Frontal cortex (tissue), 4 donors: ENCODE results near the gene NHSL2. TPM values are rescaled to one million over a fixed set of nuclear protein-coding genes. Genes with fewer than 3 reads are reported as not detected.

Experiments used
- DNase-seq, 2 donors: peaks; one replicate each; pipeline ENCODE4 v3.0.0; 2012; ENCODE audit warnings: low spot score in 2 of 2
- FAIRE-seq: peaks from 2 replicates; lab custom pipeline; 2012; peaks lifted over from hg19 to GRCh38; lab: Jason Lieb, UNC
- total RNA-seq: library from RNA; depleted of rRNA; stranded (reverse); fragments of >200 nt; gene quantifications from one replicate; pipeline ENCODE4 v1.2.3, GENCODE V29; 2014
- donor health status: control.
- donor health status: control.
- donor health status: control.

The NHSL2 gene
- total RNA-seq, 1 donor from 2014 or later: 0.82 TPM

- FAIRE-seq: no peak
- no peak for DNase-seq
These were observed 184.7 kb downstream of the NHSL2 start for GRCh38 chrX:72095370-72095769.

GRCh38 chrX:72097098-72097497, 186.5 kb downstream of the NHSL2 start:
- FAIRE-seq (no peak), DNase-seq (no peak)

GRCh38 chrX:72100051-72100755, 189.6 kb downstream of the NHSL2 start:
- DNase-seq: no peak
- no peak for FAIRE-seq

GRCh38 chrX:72100824-72101351, 190.2 kb downstream of the NHSL2 start:
- DNase-seq: no peak
- no peak for FAIRE-seq

- DNase-seq (no peak), FAIRE-seq (no peak)
These were observed 191.0 kb downstream of the NHSL2 start for GRCh38 chrX:72101597-72102037.

GRCh38 chrX:72102126-72102525, 191.5 kb downstream of the NHSL2 start:
- FAIRE-seq (no peak), DNase-seq (no peak)

- FAIRE-seq (no peak), DNase-seq (no peak)
These were observed 192.1 kb downstream of the NHSL2 start for GRCh38 chrX:72102760-72103159.

- no peak for DNase-seq
These were observed 194.8 kb downstream of the NHSL2 start for GRCh38 chrX:72105436-72105835.

GRCh38 chrX:72107320-72107719, 196.7 kb downstream of the NHSL2 start:
- FAIRE-seq (no peak), DNase-seq (no peak)

More at GRCh38 chrX:72105436-72105835, 194.8 kb downstream of the NHSL2 start:
- FAIRE-seq: no peak

GRCh38 chrX:72107841-72108595, 197.4 kb downstream of the NHSL2 start:
- DNase-seq (no peak), FAIRE-seq (no peak)

GRCh38 chrX:72108666-72109065, 198.0 kb downstream of the NHSL2 start:
- no peak for DNase-seq
- FAIRE-seq: no peak

GRCh38 chrX:72110051-72110875, 199.6 kb downstream of the NHSL2 start:
- FAIRE-seq (no peak), DNase-seq (no peak)

- DNase-seq (no peak), FAIRE-seq (no peak)
These were observed 200.4 kb downstream of the NHSL2 start for GRCh38 chrX:72110876-72111708.

GRCh38 chrX:72113461-72113860, 202.8 kb downstream of the NHSL2 start:
- no peak for DNase-seq
- FAIRE-seq: no peak

- FAIRE-seq: no peak
- DNase-seq: no peak
These were observed 203.7 kb downstream of the NHSL2 start for GRCh38 chrX:72114306-72114705.

GRCh38 chrX:72114807-72115206, 204.2 kb downstream of the NHSL2 start:
- FAIRE-seq: no peak
- DNase-seq: no peak

GRCh38 chrX:72115380-72115779, 204.7 kb downstream of the NHSL2 start:
- FAIRE-seq: no peak
- no peak for DNase-seq

- DNase-seq (no peak), FAIRE-seq (no peak)
These were observed 207.1 kb downstream of the NHSL2 start for GRCh38 chrX:72117636-72118210.

- DNase-seq (no peak), FAIRE-seq (no peak)
These were observed 210.2 kb downstream of the NHSL2 start for GRCh38 chrX:72120837-72121236.
